ENCODE measurements around the gene MUCL1. TPM values are rescaled to one million over a fixed set of nuclear protein-coding genes. Genes with fewer than 3 reads are reported as not detected.

Gene MUCL1
- total RNA-seq, 1 donor from 2014 or later, result not detected

DNA sequence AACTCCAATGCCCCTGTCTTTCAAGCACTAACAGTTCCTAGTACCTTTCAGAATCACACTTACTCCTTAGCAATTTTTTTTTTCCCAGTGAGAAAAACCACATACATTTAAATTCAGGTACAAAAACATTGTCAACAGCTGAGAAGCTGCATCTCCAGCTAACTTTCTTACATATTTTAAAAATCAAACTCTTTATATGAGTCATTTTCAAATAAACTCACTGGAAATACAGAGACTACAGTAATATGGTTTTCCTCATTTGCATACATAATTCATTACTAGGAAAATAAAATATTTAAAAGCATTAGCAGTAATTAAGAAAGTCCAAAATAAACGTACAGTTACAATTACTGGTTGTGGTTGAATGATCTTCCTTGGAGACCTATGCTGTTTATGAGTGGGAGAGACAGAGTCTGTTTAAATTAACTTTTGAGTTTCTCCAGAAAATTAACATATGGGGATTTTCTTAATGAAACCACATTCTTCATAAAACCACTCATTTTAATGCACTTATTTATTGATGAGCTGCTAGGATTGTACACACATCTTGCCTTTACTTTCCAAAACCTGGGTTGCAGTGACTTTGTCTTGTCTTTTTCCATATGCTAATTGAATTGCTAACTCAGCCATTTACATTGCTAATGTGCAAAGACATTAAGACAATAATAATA lies 9.8 kb downstream of the MUCL1 start:
- Histone ChIP-seq H3K27ac (no peak overlapping the region), H3K27me3 (no peaks in the 10 kb centered on the region), H3K36me3 (no peaks in the 10 kb centered on the region), H3K4me3 (no peak overlapping the region), H3K4me1 (no peaks in the 10 kb centered on the region), H3K9me3 (no peaks in the 10 kb centered on the region)
- intact Hi-C loops (cut with DNase I), result no loop called here
- TF ChIP-seq, protein P1, sequence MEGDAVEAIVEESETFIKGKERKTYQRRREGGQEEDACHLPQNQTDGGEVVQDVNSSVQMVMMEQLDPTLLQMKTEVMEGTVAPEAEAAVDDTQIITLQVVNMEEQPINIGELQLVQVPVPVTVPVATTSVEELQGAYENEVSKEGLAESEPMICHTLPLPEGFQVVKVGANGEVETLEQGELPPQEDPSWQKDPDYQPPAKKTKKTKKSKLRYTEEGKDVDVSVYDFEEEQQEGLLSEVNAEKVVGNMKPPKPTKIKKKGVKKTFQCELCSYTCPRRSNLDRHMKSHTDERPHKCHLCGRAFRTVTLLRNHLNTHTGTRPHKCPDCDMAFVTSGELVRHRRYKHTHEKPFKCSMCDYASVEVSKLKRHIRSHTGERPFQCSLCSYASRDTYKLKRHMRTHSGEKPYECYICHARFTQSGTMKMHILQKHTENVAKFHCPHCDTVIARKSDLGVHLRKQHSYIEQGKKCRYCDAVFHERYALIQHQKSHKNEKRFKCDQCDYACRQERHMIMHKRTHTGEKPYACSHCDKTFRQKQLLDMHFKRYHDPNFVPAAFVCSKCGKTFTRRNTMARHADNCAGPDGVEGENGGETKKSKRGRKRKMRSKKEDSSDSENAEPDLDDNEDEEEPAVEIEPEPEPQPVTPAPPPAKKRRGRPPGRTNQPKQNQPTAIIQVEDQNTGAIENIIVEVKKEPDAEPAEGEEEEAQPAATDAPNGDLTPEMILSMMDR (IDR thresholded peaks at IDR 0.05), result no peak
- DNase-seq (ENCODE audit: low spot score in 2 of 2), result no peak

DNA sequence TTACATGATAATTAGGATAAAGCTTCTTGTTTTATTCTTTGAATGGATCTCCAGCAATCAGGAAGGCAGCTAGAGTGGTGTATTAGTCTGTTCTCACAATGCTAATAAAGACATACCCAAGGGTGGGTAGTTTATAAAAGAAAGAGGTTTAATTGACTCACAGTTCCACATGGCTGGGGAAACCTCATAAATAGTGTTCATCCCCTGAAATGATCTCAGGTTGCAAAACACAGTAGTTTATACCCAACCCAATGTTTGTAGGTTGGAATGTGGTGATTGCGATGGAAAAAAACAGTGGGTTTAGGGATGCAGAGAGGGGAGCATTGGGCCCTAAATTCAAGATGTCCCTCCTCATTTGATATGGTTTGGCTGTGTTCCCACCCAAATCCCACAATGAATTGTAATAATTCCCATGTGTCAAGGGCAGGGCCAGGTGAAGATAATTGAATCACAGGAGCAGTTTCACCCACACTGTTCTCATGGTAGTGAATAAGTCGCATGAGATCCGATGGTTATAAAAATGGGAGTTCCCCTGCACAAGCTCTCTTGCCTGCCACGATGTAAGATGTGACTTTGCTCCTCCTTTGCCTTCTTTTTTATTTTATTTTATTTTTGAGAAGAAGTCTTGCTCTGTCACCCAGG lies 11.5 kb downstream of the MUCL1 start:
- H3K4me3 ChIP-seq, result no peak overlapping the region
- TF ChIP-seq, protein P1 (IDR thresholded peaks at IDR 0.05), result no peak
- no peaks in the 10 kb centered on the region for H3K27me3 ChIP-seq
- intact Hi-C loops (cut with DNase I), result no loop called here
- H3K9me3 ChIP-seq, result no peaks in the 10 kb centered on the region
- no peaks in the 10 kb centered on the region for H3K4me1 ChIP-seq
- DNase-seq (ENCODE audit: low spot score in 2 of 2), result no peak
- H3K36me3 ChIP-seq, result no peaks in the 10 kb centered on the region
- H3K27ac ChIP-seq, result no peak overlapping the region

DNA sequence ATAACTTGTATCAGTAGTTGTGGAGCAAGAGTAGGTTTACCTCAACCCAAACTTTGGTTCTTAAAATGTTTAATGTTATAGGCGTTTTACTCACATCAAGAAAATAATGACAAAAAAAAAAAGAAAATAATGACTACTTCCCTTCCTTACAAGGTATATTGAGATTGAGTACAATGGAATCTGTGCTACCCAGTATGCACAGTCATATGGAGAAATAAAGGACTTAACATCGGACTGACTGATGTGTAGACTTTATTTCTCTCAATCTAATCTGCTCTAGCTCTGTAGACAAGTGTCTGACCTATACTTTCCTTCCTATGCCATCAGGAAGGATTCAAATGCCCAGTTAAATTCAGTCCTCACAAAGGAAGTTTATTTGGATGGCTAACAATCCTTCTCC lies 14.4 kb downstream of the MUCL1 start:
- H3K27ac ChIP-seq, result no peak overlapping the region
- no peaks in the 10 kb centered on the region for H3K27me3 ChIP-seq
- H3K9me3 ChIP-seq, result no peaks in the 10 kb centered on the region
- TF ChIP-seq, protein P1 (IDR thresholded peaks at IDR 0.05), result no peak
- no peaks in the 10 kb centered on the region for H3K36me3 ChIP-seq
- H3K4me3 ChIP-seq, result no peak overlapping the region
- no peak for DNase-seq (ENCODE audit: low spot score in 2 of 2)
- intact Hi-C loops (cut with DNase I), result no loop called here
- no peaks in the 10 kb centered on the region for H3K4me1 ChIP-seq

DNA sequence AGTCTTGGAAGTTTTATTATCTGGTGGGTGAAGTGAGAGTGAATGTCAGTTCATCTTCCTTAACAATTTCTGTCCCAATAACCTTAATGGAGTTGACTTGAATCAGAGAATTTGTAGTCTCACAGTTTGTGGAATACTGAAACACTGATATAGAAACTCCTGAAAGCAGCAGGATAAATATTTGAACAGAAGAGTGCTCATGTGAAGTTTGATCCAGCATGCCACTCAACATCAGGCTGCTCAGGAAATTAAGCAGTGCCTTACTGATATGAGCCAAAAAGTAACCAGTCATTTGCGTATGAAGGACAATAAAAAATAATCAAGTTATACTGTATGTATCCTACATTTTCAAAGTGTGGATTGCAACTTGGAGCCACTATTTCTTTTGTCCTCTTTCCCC lies 15.7 kb downstream of the MUCL1 start:
- Histone ChIP-seq H3K36me3 (no peaks in the 10 kb centered on the region), H3K9me3 (no peaks in the 10 kb centered on the region), H3K4me3 (no peak overlapping the region), H3K4me1 (no peaks in the 10 kb centered on the region), H3K27ac (no peak overlapping the region), H3K27me3 (no peaks in the 10 kb centered on the region)
- DNase-seq (ENCODE audit: low spot score in 2 of 2), result no peak
- TF ChIP-seq, protein P1 (IDR thresholded peaks at IDR 0.05), result no peak
- intact Hi-C loops (cut with DNase I), result no loop called here

DNA sequence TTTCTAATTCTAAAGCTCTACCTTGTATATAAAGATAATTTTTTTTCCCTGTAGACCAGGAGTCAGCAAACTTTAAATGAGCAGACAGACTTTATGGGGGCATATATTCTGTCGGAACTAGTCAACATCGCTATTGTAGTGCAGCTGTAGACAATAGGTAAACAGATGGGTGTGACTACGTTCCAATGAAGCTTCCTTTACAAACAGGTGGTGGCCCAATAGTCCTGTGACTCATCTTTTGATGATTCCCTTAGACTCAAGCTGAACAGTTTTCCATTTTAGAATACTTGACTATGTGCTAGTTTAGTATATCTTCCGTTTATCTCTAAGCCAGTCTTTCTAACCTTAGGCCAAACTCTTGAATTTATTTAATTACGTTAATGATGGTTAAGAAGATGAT lies 16.3 kb downstream of the MUCL1 start:
- Histone ChIP-seq H3K4me1 (no peaks in the 10 kb centered on the region), H3K27ac (no peak overlapping the region), H3K36me3 (no peaks in the 10 kb centered on the region), H3K4me3 (no peak overlapping the region), H3K9me3 (no peaks in the 10 kb centered on the region), H3K27me3 (no peaks in the 10 kb centered on the region)
- TF ChIP-seq, protein P1 (IDR thresholded peaks at IDR 0.05), result no peak
- intact Hi-C loops (cut with DNase I), result no loop called here
- no peak for DNase-seq (ENCODE audit: low spot score in 2 of 2)
